ENCODE data around the gene METRN. TPM values are rescaled to one million over a fixed set of nuclear protein-coding genes. Genes with fewer than 3 reads are reported as not detected.

The METRN gene
- total RNA-seq, 1 experiment from 2014 or later: 23.4 TPM

GRCh38 chr16:729768-730665, 15.1 kb downstream of the METRN start:
- BruUV-seq (replicated peaks): no TSS peak
- TF ChIP-seq CTCF (IDR thresholded peaks at IDR 0.05; ENCODE audit: insufficient read depth in 1 of 2, low read depth in 1 of 2, low read length in 1 of 2, severe bottlenecking in 1 of 2, unreplicated experiment in 1 of 2): no peak
- H3K27me3 ChIP-seq (replicated peaks; ENCODE audit: control insufficient read depth, insufficient read depth, low read length): no peaks in the 10 kb centered on the region
- no peaks in the 10 kb centered on the region for H3K4me1 Mint-ChIP-seq (ENCODE audit: low read depth, unreplicated experiment)
- no peaks in the 10 kb centered on the region for H3K9me3 ChIP-seq
- H3K4me3 Mint-ChIP-seq (ENCODE audit: unreplicated experiment): no peak overlapping the region
- no peak for DNase-seq
- intact Hi-C loops (cut with micrococcal nuclease; ENCODE audit: unreplicated experiment): no loop called here
- no peaks in the 10 kb centered on the region for H3K27me3 Mint-ChIP-seq (ENCODE audit: insufficient read depth, unreplicated experiment)
- no peak overlapping the region for H3K4me3 ChIP-seq (ENCODE audit: low read depth, low read length)
- POLR2A ChIA-PET: interaction anchor here (0.6 kb wide), 1 partner anchor 19 kb away, joined by 3 read pairs; no protein-coding TSS in a partner anchor
- no peaks in the 10 kb centered on the region for H3K36me3 ChIP-seq (ENCODE audit: control insufficient read depth, insufficient read depth, low read length)
- H3K36me3 Mint-ChIP-seq (ENCODE audit: insufficient read depth, unreplicated experiment): peaks cover 32% of the 10 kb centered on the region
- H3K27ac Mint-ChIP-seq (ENCODE audit: unreplicated experiment): no peak overlapping the region
- no peaks in the 10 kb centered on the region for H3K9me3 Mint-ChIP-seq (ENCODE audit: unreplicated experiment)
- CTCF ChIA-PET: interaction anchor here (0.6 kb wide), 1 partner anchor 600 kb away, joined by 4 read pairs; no protein-coding TSS in a partner anchor
- H3K4me1 ChIP-seq: peaks cover 3% of the 10 kb centered on the region; the same call in 1 of the 2 replicates

- no peak overlapping the region for H3K4me3 ChIP-seq (ENCODE audit: low read depth, low read length)
- no peaks in the 10 kb centered on the region for H3K27me3 ChIP-seq (replicated peaks; ENCODE audit: control insufficient read depth, insufficient read depth, low read length)
- no peak for DNase-seq
- H3K27ac Mint-ChIP-seq (ENCODE audit: unreplicated experiment): no peak overlapping the region
- POLR2A ChIA-PET: interaction anchor here (0.8 kb wide), 1 partner anchor 10 kb away, joined by 3 read pairs; the partner anchor contains the start of gene ANTKMT
- CTCF ChIA-PET: no interaction called here
- H3K9me3 ChIP-seq: no peaks in the 10 kb centered on the region
- no peaks in the 10 kb centered on the region for H3K27me3 Mint-ChIP-seq (ENCODE audit: insufficient read depth, unreplicated experiment)
- intact Hi-C loops (cut with micrococcal nuclease; ENCODE audit: unreplicated experiment): no loop called here
- peaks cover 3% of the 10 kb centered on the region; the same call in 1 of the 2 replicates for H3K4me1 ChIP-seq
- H3K36me3 Mint-ChIP-seq (ENCODE audit: insufficient read depth, unreplicated experiment): peaks cover 33% of the 10 kb centered on the region
- BruUV-seq (replicated peaks): no TSS peak
- no peaks in the 10 kb centered on the region for H3K4me1 Mint-ChIP-seq (ENCODE audit: low read depth, unreplicated experiment)
- TF ChIP-seq CTCF (IDR thresholded peaks at IDR 0.05; ENCODE audit: insufficient read depth in 1 of 2, low read depth in 1 of 2, low read length in 1 of 2, severe bottlenecking in 1 of 2, unreplicated experiment in 1 of 2): no peak
- H3K9me3 Mint-ChIP-seq (ENCODE audit: unreplicated experiment): no peaks in the 10 kb centered on the region
- no peaks in the 10 kb centered on the region for H3K36me3 ChIP-seq (ENCODE audit: control insufficient read depth, insufficient read depth, low read length)
- H3K4me3 Mint-ChIP-seq (ENCODE audit: unreplicated experiment): no peak overlapping the region
Measured at GRCh38 chr16:730666-731509, 16.0 kb downstream of the METRN start.

GRCh38 chr16:732332-732731, 17.4 kb downstream of the METRN start:
- no peaks in the 10 kb centered on the region for H3K4me1 Mint-ChIP-seq (ENCODE audit: low read depth, unreplicated experiment)
- TF ChIP-seq CTCF (IDR thresholded peaks at IDR 0.05; ENCODE audit: insufficient read depth in 1 of 2, low read depth in 1 of 2, low read length in 1 of 2, severe bottlenecking in 1 of 2, unreplicated experiment in 1 of 2): no peak

More at GRCh38 chr16:732332-732731, 17.4 kb downstream of the METRN start:
- no peaks in the 10 kb centered on the region for H3K9me3 ChIP-seq
- Mint-ChIP-seq H3K9me3 (ENCODE audit: unreplicated experiment) (no peaks in the 10 kb centered on the region), H3K4me3 (ENCODE audit: unreplicated experiment) (no peak overlapping the region), H3K36me3 (ENCODE audit: insufficient read depth, unreplicated experiment) (peaks cover 39% of the 10 kb centered on the region), H3K27ac (ENCODE audit: unreplicated experiment) (no peak overlapping the region), H3K27me3 (ENCODE audit: insufficient read depth, unreplicated experiment) (no peaks in the 10 kb centered on the region)
- H3K36me3 ChIP-seq (ENCODE audit: control insufficient read depth, insufficient read depth, low read length): no peaks in the 10 kb centered on the region; the same call in 1 of the 2 replicates
- no peak overlapping the region for H3K4me3 ChIP-seq (ENCODE audit: low read depth, low read length)
- ChIA-PET CTCF (interaction anchor here (0.8 to 0.9 kb wide), 2 partner anchors 8 to 21 kb away, joined by 3 to 4 read pairs; no protein-coding TSS in a partner anchor), POLR2A (no interaction called here)
- no peaks in the 10 kb centered on the region for H3K27me3 ChIP-seq (replicated peaks; ENCODE audit: control insufficient read depth, insufficient read depth, low read length)
- no TSS peak for BruUV-seq (replicated peaks)
- no peaks in the 10 kb centered on the region for H3K4me1 ChIP-seq
- intact Hi-C loops (cut with micrococcal nuclease; ENCODE audit: unreplicated experiment): no loop called here
- DNase-seq: no peak

All from Caco-2 (cell line).